SK-N-SH treated with all-trans-retinoic acid at 6 μM for 48 hours (cell line): Measurements from ENCODE around the gene CUEDC1.

Experiments
- ARNTL ChIP-seq: fragments of 450-650 bp; formaldehyde crosslinking; IDR thresholded peaks from 2 replicates; pipeline ENCODE4 v1.5.0; 2020; ENCODE audit warnings: low read depth, mild to moderate bottlenecking, moderate library complexity, borderline replicate concordance
- CSDC2 ChIP-seq: fragments of 250-450 bp; sonication (Bioruptor Pico); IDR thresholded peaks from 2 replicates; pipeline ENCODE4 v1.5.0; 2020; ENCODE audit warnings: mild to moderate bottlenecking, moderate library complexity
- GLIS3 ChIP-seq: fragments of 250-450 bp; sonication (Bioruptor Pico); IDR thresholded peaks from 2 replicates; pipeline ENCODE4 v1.5.0; 2020; ENCODE audit warnings: mild to moderate bottlenecking, moderate library complexity
- OSR1 ChIP-seq: fragments of 250-450 bp; sonication (Bioruptor Pico); IDR thresholded peaks from 2 replicates; pipeline ENCODE4 v1.8.0; 2022; ENCODE audit warnings: moderate library complexity, mild to moderate bottlenecking, inconsistent platforms
- POU6F1 ChIP-seq: fragments of 250-450 bp; sonication (Bioruptor Pico); IDR thresholded peaks from 2 replicates; pipeline ENCODE4 v1.8.0; 2021; ENCODE audit warnings: low read depth, mild to moderate bottlenecking, moderate library complexity, borderline replicate concordance
- RARB ChIP-seq: fragments of 250-450 bp; sonication (Bioruptor Pico); IDR thresholded peaks from 2 replicates; pipeline ENCODE4 v1.8.0; 2021; ENCODE audit warnings: mild to moderate bottlenecking, moderate library complexity
- ZFP3 ChIP-seq: fragments of 250-450 bp; sonication (Bioruptor Pico); IDR thresholded peaks from 2 replicates; pipeline ENCODE4 v1.5.0; 2020; ENCODE audit warnings: mild to moderate bottlenecking, moderate library complexity
- ZNF565 ChIP-seq: fragments of 450-650 bp; formaldehyde crosslinking; conservative IDR thresholded peaks from 2 replicates; pipeline ENCODE4 v1.5.0; 2020; ENCODE audit warnings: low read depth, mild to moderate bottlenecking, moderate library complexity
- TF ChIP-seq, protein P1 (sequence below): fragments of 250-450 bp; sonication (Bioruptor Pico); IDR thresholded peaks from 2 replicates; pipeline ENCODE4 v1.5.1; 2020; ENCODE audit warnings: low read depth, mild to moderate bottlenecking, moderate library complexity
- TF ChIP-seq, protein P2 (sequence below): fragments of 250-450 bp; sonication (Bioruptor Pico); IDR thresholded peaks from 2 replicates; pipeline ENCODE4 v1.8.0; 2020; ENCODE audit warnings: mild to moderate bottlenecking, moderate library complexity, borderline replicate concordance

DNA sequence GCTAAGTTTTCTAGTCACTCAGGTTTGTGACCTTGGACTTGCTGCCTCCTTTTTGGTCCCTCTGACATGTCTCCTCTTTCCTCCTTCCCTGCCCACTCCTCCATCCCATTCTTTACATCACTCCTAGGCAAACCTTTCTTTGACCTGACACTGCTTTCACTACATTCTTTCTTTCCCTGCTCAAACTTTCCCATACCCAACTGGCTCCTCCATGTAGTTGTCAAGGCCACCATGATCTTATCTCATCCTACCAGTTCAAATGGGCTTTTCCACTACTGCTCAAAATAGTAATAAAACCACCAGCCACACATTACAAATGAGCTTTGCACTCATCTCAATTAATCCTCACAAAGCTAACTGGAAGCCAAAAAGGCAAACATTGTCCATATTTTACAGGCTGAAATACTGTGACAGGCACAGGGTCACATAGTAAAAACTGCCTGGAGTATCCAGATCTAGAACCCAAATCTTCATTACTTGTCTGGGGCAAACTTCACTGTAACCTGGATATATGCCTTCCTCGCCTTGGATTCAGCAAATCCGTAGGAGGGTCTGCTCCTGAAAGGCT lies 119.8 kb downstream of the CUEDC1 start:
- TF ChIP-seq ZNF565 (CRISPR knock-in tag) (no peak), GLIS3 (CRISPR knock-in tag) (no peak), OSR1 (no peak), CSDC2 (CRISPR knock-in tag) (no peak), POU6F1 (CRISPR knock-in tag) (no peak), RARB (CRISPR knock-in tag) (no peak), ARNTL (CRISPR knock-in tag) (no peak), ZFP3 (no peak)
- TF ChIP-seq, protein P1, sequence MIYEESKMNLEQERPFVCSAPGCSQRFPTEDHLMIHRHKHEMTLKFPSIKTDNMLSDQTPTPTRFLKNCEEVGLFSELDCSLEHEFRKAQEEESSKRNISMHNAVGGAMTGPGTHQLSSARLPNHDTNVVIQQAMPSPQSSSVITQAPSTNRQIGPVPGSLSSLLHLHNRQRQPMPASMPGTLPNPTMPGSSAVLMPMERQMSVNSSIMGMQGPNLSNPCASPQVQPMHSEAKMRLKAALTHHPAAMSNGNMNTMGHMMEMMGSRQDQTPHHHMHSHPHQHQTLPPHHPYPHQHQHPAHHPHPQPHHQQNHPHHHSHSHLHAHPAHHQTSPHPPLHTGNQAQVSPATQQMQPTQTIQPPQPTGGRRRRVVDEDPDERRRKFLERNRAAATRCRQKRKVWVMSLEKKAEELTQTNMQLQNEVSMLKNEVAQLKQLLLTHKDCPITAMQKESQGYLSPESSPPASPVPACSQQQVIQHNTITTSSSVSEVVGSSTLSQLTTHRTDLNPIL (CRISPR knock-in tag) = no peak
- TF ChIP-seq, protein P2, sequence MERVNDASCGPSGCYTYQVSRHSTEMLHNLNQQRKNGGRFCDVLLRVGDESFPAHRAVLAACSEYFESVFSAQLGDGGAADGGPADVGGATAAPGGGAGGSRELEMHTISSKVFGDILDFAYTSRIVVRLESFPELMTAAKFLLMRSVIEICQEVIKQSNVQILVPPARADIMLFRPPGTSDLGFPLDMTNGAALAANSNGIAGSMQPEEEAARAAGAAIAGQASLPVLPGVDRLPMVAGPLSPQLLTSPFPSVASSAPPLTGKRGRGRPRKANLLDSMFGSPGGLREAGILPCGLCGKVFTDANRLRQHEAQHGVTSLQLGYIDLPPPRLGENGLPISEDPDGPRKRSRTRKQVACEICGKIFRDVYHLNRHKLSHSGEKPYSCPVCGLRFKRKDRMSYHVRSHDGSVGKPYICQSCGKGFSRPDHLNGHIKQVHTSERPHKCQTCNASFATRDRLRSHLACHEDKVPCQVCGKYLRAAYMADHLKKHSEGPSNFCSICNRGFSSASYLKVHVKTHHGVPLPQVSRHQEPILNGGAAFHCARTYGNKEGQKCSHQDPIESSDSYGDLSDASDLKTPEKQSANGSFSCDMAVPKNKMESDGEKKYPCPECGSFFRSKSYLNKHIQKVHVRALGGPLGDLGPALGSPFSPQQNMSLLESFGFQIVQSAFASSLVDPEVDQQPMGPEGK (CRISPR knock-in tag) = no peak
